ENCODE measurements around the gene CFAP119.

CFAP119 gene

GRCh38 chr16:30780549-30780948 is 18.7 kb upstream of the CFAP119 start:
- DNase-seq: no peak

- DNase-seq: no peak
Measured at GRCh38 chr16:30780021-30780420, 18.2 kb upstream of the CFAP119 start.

- no peak for DNase-seq
Measured at GRCh38 chr16:30779596-30779995, 17.7 kb upstream of the CFAP119 start.

DNA sequence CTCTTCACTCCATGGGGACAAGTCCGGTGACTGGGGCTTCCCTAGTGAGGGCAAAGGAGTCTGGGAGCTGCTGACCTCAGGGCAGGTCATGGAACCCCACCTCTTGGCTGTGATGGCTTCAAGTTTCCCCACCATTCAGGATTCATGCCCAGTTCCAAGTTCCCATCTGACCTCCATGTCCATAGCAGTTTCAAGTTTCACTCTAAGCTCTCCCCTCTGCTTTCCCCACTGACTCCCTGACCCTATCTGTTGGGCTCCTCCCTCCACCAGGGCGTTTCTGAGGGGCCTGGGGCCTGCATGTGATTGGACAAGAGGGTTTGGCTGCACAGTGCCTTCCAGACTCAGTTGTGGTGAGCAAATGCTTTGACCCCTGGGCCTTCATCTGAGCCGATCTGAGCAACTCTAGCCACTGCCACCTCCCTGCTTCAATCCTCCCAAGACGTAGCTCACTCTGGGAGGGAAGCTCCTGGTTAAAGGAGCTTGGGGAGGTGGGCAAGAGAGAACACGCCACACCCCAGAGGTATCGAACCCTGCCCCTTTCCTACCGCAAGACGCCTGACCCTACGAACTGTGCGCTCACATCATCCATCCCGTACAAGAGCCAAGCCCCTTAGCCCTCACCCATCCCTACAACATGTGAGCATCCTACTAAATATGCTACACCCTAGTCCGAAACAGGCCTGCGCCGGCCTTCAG is 16.8 kb upstream of the CFAP119 start:
- DNase-seq: no peak

GRCh38 chr16:30777591-30778297 is 15.9 kb upstream of the CFAP119 start:
- DNase-seq: no peak

- peak; percentile 60 for DNase-seq
Measured at GRCh38 chr16:30775392-30776188, 13.7 kb upstream of the CFAP119 start.

DNA sequence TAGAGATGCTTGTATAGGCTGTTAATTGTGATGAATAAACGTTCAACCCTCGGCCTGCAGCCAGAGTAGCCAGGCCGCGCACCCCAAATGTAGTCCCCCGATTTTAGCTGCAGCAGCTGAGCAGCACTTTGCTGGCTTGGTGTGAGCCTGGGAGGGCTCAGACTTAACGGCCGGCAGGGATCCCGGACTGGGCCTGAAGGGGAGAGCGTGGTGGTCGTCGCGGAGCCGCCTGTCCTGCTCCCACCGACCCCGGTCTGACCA is 13.2 kb upstream of the CFAP119 start:
- DNase-seq: no peak

GRCh38 chr16:30774367-30775130 is 12.7 kb upstream of the CFAP119 start:
- DNase-seq: no peak

- no peak for DNase-seq
Measured at GRCh38 chr16:30773826-30774225, 12.0 kb upstream of the CFAP119 start.

- no peak for DNase-seq
Measured at GRCh38 chr16:30771726-30772125, 9.9 kb upstream of the CFAP119 start.

DNA sequence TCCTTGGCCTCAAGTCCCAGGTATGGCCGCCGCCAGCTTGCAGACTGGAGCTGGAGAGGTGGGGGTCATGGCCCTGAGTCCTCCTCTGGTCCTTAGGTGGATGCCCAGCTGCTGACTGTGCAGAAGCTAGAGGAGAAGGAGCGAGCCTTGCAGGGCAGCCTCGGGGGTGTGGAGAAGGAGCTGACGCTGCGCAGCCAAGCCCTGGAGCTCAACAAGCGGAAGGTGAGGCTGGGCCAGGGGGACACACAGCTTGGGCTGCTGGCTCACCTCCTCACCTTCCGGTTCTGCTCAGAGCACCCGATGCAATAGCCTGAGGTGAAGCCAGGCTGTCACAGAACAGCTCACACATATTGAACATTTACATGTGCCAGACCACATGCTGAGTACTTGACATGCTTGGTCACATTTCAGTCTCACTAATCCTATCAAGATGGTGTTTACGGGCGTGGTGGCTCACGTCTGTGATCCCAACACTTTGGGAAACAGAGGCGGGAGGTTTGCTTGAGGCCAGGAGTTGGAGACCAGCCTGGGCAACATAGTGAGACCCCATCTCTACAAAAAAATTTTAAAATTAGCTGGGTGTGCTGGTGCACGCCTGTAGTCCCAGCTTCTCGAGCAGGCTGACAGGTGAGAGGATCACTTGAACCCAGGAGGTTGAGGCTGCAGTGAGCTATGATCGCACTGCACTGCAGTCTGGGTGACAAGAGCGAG is 7.7 kb upstream of the CFAP119 start:
- no peak for DNase-seq

DNA sequence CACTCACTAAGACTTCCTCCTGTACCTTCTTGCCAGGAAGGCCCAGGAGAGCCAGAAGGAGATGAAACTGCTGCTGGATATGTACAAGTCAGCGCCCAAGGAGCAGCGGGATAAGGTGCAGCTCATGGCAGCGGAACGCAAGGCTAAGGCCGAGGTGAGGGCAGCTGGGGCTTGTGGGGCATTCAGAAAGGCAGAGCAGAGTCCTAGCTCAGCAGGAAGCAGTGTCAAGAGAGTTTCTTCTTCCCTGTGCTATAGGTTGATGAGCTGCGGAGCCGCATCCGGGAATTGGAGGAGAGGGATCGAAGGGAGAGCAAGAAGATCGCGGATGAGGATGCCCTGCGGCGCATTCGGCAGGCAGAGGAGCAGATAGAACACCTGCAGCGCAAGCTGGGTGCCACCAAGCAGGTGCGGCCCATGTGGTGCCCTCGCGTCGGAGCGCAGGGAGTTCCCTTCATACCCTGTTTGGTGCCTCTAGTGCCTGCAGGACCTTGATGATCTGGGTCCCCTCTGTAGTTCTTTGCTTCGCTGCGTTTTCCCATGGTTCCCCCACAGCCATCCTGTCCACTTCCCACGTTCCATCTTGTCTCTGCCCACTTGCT is 6.8 kb upstream of the CFAP119 start:
- DNase-seq: no peak

- no peak for DNase-seq
Measured at GRCh38 chr16:30767767-30768465, 6.1 kb upstream of the CFAP119 start.

DNA sequence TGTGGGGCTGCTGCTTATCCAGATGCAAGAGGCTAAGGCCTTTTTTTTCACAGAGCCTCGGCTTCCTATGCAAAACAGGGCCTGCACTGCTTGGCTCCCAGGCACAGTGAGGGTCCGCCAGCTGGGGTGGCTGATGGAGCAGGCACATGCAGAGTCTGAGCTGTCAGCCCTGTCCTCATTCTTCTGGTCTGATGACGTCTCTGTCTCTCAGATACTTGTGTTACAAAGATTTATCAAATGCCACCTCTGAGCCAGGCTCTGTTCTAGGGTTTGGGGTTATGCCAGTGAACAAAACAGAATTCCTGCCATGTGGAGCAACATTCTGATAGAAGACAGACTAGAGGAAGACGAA is 5.0 kb upstream of the CFAP119 start:
- no peak for DNase-seq

GRCh38 chr16:30766206-30766932 is 4.5 kb upstream of the CFAP119 start:
- no peak for DNase-seq

DNA sequence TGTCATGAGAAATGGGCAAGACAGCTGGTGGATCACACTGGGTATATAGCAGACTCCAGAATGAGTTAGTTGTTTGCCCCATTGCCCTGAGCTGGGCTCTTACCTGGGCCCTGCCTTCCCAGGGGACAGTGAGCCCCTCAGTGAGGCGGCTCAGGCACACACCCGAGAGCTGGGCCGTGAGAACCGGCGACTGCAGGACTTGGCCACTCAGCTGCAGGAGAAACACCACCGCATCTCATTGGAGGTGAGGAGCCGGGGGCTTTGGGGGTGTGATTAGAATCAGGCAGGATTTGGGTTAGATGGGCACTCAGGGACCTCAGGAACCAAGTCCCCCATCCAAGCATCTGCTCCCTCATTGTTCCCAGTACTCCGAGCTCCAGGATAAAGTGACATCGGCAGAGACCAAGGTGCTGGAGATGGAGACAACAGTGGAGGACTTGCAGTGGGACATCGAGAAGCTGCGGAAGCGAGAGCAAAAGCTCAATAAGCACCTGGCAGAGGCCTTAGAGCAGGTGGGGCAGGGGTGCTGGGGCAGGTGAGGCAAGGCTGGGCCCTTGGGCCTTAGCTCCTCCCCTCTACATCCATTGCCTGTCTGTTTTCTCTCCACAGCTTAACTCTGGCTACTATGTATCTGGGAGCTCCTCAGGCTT is 3.1 kb upstream of the CFAP119 start:
- DNase-seq: no peak

DNA sequence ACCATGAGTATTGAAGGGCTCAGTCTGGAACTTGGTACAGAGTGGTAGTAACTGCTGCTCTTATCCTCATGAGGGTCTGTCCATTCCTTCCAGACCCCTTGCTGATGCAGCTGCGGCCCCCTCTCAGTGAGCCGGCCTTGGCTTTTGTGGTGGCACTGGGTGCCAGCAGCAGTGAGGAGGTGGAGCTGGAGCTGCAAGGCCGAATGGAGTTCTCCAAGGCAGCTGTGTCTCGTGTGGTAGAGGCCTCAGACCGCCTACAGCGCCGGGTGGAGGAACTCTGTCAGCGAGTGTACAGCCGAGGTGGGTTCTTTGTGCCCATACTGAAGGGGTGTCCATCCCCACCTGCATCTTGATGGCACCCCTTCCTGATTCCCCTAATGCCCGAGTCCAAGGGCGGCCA is 2.2 kb upstream of the CFAP119 start:
- DNase-seq: no peak

- DNase-seq: no peak
Measured at GRCh38 chr16:30762991-30763725, 1.3 kb upstream of the CFAP119 start.

- peak; percentile 9 for DNase-seq
Measured at GRCh38 chr16:30761427-30761927, 385 bp downstream of the CFAP119 start.

Data from DMS153 (cell line).